GM10266 (cell line): Measurements from ENCODE around the gene PCDHGA7.
A peak's percentile ranks its signal among the peaks of the same experiment; 100 is the strongest.

Source experiments
- DNase-seq: peaks from one replicate; pipeline ENCODE4 v3.0.0; 2012; ENCODE audit errors: extremely low spot score
- TF ChIP-seq, protein P1 (sequence below): IDR thresholded peaks from 2 replicates; pipeline ENCODE4 v1.5.1; 2012; ENCODE audit warnings: mild to moderate bottlenecking, low read depth; ENCODE audit not compliant: control insufficient read depth, insufficient read depth; ENCODE audit errors: missing control alignments

PCDHGA7 gene

DNA sequence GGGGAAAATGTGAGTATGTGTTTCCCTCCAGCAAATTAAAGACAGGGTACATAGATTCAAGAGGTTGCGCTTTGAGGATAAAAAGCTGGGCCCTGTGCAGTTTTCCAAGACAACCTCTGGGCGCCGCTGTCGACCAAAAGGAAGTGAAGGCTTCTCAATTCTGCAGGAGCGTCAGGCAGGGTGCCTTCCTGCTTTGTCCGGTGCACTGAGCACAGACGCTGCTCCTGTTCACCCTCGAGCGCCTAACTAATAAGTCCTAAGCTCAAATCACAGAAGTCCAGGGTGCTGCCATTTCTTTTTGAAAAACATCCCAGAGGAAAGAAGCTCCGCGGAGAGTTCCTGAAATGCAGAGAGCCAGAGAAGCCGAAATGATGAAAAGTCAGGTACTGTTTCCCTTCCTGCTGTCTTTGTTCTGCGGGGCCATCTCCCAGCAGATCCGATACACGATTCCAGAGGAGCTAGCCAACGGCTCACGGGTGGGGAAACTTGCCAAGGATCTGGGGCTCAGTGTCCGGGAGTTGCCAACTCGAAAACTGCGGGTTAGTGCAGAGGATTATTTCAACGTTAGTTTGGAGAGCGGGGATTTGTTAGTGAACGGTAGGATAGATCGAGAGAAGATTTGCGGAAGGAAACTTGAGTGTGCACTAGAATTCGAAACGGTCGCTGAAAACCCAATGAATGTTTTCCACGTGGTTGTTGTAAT is 32.5 kb upstream of the PCDHGA7 start, which contains the start of gene PCDHGB1:
TSS of gene PCDHGB1 (plus strand) at position 183 of the 703 bp plus-strand sequence. CDS start at position 345, 162 bp downstream.
- DNase-seq: peak; percentile 59
- TF ChIP-seq, protein P1, sequence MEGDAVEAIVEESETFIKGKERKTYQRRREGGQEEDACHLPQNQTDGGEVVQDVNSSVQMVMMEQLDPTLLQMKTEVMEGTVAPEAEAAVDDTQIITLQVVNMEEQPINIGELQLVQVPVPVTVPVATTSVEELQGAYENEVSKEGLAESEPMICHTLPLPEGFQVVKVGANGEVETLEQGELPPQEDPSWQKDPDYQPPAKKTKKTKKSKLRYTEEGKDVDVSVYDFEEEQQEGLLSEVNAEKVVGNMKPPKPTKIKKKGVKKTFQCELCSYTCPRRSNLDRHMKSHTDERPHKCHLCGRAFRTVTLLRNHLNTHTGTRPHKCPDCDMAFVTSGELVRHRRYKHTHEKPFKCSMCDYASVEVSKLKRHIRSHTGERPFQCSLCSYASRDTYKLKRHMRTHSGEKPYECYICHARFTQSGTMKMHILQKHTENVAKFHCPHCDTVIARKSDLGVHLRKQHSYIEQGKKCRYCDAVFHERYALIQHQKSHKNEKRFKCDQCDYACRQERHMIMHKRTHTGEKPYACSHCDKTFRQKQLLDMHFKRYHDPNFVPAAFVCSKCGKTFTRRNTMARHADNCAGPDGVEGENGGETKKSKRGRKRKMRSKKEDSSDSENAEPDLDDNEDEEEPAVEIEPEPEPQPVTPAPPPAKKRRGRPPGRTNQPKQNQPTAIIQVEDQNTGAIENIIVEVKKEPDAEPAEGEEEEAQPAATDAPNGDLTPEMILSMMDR: peak; percentile 49

- DNase-seq: no peak
- TF ChIP-seq, protein P1: no peak
Observed at GRCh38 chr5:141351591-141351990, 31.0 kb upstream of the PCDHGA7 start.

DNA sequence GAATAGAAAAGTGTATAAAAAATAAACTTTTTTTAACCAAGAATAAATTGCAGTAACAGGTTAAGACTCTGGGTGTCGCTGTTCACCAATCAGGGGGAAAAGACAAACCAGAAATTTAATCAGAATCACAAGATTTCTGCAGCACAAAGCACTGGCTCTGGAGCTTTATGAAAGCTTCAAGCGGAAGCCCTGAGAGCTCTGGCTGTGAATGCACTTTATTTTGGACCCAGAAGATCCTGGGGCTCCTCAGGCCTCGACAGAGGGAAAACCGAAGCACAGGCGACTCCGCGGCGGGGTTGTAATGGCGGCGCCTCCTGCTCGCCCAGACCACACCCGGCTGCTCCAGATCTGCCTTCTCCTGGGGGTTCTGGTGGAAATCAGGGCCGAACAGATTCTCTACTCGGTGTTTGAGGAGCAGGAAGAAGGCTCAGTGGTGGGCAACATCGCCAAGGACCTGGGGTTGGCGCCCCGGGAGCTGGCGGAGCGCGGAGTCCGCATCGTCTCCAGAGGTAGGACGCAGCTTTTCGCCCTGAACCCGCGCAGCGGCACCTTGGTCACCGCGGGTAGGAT is 27.6 kb upstream of the PCDHGA7 start, which contains the start of gene PCDHGA4:
TSS of gene PCDHGA4 (plus strand) at position 122 of the 570 bp plus-strand sequence. CDS start at position 209, 87 bp downstream.
- TF ChIP-seq, protein P1: peak; percentile 7
- DNase-seq: no peak

DNA sequence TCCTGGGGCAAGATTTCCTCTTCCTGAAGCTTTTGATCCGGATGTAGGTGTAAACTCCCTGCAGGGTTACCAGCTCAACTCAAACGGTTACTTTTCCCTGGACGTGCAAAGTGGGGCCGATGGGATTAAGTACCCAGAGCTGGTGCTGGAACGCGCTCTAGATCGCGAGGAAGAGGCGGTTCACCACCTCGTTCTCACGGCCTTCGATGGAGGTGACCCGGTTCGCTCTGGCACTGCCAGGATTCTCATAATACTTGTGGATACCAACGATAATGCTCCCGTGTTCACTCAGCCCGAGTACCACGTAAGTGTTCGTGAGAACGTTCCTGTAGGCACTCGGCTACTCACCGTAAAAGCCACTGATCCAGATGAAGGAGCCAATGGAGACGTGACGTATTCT is 26.9 kb upstream of the PCDHGA7 start:
- TF ChIP-seq, protein P1: no peak
- no peak for DNase-seq

DNA sequence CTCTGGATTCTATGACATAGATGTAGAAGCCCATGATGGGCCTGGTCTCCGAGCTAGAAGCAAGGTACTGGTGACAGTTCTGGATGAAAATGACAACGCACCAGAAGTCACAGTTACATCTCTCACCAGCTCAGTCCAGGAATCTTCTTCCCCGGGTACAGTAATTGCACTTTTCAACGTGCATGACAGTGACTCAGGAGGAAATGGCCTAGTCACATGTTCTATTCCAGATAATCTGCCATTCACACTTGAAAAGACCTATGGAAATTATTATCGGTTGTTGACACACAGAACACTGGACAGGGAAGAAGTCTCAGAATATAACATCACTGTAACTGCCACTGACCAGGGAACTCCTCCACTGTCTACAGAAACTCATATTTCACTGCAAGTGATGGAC is 26.4 kb upstream of the PCDHGA7 start:
- TF ChIP-seq, protein P1: no peak
- no peak for DNase-seq

DNA sequence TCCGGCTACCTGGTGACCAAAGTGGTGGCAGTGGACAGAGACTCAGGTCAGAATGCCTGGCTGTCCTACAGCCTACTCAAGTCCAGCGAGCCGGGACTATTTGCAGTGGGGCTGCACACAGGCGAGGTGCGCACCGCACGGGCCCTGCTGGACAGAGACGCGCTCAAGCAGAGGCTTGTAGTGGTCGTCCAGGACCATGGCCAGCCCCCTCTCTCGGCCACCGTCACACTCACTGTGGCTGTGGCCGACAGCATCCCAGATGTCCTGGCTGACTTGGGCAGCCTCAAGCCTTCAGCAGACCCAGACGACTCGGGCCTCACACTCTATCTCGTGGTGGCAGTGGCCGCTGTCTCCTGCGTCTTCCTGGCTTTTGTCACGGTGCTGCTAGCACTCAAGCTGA is 25.6 kb upstream of the PCDHGA7 start:
- no peak for DNase-seq
- TF ChIP-seq, protein P1: no peak

DNA sequence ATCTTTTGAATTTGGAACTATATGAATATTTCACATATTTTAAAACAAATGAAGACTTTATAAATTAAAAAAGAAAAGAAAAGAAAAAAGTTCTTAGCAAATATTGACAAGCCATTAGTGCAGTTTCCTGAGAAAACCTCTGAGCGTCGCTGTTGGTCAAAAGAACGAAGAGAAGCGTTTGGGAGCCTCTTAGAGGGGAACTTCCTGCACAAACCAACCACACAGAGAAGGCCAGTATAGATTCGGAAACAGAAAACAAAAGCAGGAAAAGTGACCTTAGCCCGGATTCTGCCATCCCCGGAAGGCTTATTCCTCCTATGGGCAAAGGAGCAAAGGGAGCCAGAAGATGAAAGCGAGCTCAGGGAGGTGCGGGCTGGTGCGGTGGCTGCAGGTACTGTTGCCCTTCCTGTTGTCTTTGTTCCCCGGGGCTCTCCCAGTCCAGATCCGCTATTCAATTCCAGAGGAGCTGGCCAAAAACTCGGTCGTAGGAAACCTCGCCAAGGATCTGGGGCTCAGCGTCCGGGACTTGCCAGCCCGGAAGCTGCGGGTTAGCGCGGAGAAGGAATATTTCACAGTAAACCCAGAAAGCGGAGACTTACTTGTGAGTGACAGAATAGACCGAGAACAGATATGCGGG is 22.6 kb upstream of the PCDHGA7 start, which contains the start of gene PCDHGB2:
TSS of gene PCDHGB2 (plus strand) at position 205 of the 637 bp plus-strand sequence. CDS start at position 347, 142 bp downstream.
- DNase-seq: peak; percentile 69

More for the DNA sequence above, 22.6 kb upstream of the PCDHGA7 start, which contains the start of gene PCDHGB2:
- TF ChIP-seq, protein P1: peak; percentile 31
